ENCODE data around the gene RASSF5. TPM values are rescaled to one million over a fixed set of nuclear protein-coding genes. Genes with fewer than 3 reads are reported as not detected.
"Not testable (repeated sequence)": the region's sequence is repeated elsewhere in the genome, so short reads cannot be mapped to it uniquely, and the experiment has no call there.

The RASSF5 gene
- total RNA-seq, 1 donor from 2014 or later = 0.11 TPM

DNA sequence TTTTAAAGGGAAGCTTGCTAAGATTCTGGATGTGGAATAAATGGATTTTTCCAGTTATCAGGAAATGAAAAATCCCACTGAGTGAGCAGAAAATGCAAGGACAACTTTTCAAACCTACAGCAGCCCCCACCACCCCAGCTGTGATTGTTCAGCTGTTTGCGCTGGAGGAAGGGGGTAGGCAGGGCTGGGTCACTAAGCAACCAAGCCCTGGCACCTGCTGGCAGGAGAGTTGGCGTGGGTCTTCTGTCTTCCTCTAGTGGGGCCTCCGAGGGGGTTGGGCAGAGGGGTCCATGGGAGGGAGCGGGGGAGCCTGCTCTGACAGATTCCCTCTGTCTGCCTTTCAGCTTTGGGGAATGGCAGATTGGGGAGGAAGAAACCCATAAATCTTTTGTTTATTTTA lies 59.7 kb downstream of the RASSF5 start:
- no peak for DNase-seq (ENCODE audit: low read depth)

DNA sequence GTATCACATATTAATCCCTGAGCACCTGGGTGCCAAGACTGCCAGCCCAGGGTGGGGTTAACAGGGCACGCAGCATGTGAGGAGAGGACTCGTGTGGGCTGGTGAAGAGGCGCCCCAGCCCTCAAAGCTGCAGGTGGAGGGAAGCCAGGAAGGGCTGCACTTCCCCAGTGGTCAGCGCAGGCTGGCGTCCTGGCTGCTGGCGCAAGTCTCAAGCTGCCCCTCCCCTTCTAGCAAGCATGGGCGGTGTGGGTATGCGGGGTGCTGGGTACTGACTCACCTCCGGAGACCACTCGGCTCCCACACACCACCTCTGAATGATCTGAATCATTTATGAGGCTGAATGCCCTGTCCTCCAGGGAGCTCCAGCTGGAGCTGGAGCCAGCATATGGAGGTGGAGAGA lies 60.9 kb downstream of the RASSF5 start:
- DNase-seq (ENCODE audit: low read depth) = no peak

DNA sequence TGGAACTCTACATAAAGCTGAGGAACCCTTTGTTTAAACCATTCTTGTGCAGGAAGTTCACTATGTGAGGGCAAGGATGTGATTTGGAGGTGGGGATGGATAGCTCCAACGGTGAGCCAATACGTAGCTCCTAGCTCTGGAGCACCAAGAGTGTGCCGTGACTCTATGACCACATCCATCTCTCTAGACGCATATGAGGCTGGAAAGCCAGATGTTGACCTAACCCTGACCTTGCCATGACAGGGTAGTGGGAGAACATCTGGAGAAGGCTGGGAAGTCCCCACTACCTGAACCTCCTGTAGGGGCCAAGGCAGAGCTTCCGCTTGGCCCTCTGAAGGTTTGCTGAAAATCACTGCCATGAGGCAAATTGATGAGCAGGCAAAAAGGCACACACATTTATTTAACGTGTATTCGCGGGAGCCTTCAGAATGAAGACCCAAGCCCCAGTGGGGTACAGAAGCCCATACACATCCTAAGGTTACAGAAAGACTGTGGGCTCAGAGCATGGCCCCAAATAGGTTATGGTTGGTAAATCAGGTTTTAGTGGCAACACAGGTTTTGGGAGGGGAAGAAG lies 61.5 kb downstream of the RASSF5 start:
- no peak for DNase-seq (ENCODE audit: low read depth)

DNA sequence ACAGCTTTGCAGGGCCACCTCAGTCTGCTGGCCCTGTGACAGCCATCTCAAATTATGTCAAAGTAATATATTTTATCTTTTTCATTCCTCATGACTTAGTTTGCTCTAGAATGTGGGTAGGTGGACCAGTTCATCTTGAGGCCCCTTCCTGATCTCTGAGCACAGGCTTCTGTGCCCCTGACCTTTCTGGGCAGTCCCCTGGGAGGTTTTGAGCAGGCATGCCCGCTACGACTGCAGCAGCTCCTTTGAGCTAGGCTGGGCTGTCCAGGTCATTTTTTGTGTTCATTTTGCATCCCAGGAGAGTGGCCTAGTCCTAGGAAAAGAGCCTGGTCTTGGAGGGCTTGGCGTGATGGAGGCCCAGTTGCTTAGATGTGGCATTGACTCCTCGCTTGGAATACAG lies 62.2 kb downstream of the RASSF5 start:
- DNase-seq (ENCODE audit: low read depth) = no peak

DNA sequence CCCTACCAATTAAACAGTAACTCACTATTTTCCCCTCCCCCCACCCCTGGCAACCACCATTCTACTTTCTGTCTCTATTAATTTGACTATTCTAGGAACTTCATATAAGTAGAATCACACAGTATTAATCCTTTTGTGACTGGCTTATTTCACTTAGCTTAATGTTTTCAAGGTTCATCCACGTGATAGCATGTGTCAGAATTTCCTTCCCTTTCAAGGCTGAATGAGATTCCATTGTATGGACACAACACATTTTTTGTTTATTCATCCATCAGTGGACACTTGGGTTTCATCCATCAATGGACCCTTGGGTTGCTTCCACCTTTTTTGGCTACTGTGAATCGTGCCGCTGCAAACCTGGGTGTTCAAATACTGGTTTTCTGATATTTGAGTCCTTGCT lies 63.2 kb downstream of the RASSF5 start:
- no peak for DNase-seq (ENCODE audit: low read depth)

DNA sequence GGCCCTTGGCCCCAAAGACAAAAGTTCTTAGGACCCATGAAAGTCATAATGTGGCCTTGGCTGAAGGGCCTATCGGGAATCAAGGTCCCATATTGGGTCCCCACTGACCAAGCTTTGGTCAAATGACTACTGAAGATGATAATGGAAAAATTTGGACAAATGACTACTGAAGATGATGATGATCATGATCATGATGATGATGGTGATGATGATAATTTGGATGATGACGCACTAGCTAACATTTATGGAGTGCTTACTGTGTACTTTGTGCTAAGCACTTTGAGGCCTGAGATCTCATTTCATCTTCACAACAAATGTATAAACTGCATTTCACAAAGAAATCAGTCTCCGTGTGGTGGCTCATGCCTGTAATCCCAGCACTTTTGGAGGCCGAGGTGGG lies 65.5 kb downstream of the RASSF5 start:
- no peak for DNase-seq (ENCODE audit: low read depth)

DNA sequence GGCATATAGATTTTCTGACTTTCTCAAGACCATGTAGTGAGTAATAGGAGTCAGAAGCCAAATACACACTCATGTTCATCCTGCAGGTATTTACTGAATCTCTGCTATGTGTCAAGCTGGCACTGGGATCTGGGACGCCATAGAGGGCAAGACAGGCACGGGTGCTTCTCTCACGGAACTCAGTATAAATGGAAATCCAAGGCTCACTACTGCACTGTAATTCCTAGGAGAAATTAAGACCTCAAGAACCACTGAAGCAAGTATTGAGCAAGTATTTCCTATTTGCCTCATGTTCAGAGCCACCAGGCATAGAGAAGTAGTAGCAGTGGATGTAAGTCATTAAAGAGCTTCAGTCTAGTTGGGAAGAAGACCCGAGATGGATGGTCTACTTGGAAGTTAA lies 66.0 kb downstream of the RASSF5 start:
- no peak for DNase-seq (ENCODE audit: low read depth)

DNA sequence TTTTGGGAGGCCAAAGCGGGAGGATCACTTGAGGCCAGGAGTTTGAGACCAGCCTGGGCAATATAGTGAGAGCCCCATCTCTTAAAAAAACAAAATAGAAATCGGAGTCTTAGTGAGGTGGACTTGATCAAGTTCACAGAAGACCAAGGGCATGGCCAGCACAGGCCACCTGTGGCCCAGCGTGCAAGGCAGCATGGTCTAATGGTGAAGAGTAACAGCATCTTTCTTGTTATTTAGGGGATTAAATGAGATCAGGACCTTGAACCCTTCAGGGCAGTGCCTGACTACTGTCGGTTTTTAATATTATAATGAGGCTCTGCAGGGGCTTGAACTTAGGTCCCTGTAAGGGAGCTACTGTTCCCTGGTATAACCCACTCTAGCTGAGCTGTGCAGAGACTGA lies 66.4 kb downstream of the RASSF5 start:
- DNase-seq (ENCODE audit: low read depth) = no peak

DNA sequence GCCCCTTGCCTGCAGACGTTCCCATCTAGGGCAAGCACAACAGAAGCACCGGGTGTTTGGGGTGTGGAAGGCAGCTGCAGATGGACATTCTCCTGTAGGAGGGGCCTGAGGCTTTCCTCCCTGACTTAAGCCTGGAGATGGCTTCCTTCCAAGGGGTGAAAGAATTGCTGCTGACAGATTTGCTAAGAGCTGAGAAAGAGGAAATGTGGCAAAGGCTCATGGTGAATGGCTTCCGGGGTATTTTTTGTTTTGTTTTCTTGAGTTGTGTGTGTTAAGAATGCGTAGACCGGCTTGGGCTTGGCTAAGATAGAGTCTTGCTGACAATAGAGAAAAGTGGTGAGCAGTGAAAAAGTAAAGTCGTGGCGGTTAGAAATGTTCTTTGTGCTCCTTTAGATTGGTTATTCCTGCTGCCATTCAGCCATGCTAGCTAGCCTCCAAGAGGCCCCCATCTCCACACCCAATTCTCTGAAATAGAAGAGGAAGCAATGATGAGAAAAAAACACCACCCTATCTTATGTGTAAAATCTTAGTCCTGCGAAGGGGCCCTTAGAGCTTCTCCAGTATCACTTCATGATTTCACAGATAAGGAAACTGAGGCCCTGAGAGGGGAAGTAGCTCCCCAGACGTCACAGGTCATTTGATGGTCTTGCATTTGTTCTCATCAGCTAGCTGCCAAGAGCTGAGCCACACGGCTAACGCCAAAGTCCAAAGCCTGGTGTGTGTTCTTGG lies 68.0 kb downstream of the RASSF5 start:
- DNase-seq (ENCODE audit: low read depth) = peak; percentile 90

DNA sequence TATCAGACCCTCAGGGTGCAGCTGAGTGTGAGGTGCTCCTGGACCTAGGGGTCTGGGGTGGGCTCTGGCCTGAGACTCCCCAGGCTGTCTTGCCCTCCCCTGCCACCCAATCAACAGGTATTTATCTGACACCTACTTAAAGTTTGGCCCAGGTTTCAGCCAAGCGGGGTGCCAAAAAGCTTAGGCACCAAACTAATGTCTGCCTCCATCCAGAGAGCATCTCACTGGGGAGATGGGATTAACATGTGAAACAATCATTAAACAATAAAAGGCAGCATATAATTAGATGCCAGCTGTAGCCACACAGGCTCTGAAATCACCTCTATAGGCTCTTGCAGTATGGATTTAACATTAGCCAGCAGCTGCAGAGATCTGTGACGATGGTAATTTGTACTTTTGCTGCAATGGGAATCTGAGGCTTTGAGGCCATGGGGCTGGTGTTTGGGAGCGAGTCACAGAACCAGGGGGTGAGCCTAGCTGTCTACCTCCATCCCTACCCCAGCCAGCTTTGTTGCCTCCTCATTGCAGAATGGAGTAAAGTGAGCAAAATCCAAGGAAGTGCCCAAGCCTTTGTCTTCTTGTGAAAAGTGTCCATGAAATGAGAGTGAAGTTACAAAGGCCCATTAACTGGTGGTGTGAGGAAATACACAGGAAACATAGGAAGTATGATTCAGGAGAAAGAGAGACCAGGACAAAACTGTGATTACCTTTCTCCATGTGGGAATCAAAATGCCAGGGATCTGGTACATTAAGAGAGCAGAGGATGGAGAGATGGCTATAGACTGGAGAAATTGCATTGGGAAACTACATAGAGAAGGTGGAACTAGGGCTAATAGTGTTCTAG lies 68.8 kb downstream of the RASSF5 start:
- DNase-seq (ENCODE audit: low read depth) = no peak

DNA sequence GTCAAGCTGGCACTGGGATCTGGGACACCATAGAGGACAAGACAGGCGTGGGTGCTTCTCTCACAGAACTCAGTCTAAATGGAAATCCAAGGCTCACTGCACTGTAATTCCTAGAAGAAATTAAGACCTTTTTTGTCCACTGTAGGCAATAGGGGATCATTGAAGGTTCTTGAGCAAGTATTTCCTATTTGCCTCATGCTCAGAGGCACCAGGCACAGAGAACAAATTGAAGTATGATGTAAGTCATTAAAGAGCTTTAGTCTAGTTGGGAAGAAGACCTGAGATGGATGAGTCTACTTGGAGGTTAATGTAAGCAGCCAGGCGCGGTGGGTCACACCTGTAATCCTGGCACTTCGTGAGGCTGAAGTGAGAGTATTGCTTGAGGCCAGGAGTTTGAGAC lies 70.3 kb downstream of the RASSF5 start:
- DNase-seq (ENCODE audit: low read depth) = no peak

DNA sequence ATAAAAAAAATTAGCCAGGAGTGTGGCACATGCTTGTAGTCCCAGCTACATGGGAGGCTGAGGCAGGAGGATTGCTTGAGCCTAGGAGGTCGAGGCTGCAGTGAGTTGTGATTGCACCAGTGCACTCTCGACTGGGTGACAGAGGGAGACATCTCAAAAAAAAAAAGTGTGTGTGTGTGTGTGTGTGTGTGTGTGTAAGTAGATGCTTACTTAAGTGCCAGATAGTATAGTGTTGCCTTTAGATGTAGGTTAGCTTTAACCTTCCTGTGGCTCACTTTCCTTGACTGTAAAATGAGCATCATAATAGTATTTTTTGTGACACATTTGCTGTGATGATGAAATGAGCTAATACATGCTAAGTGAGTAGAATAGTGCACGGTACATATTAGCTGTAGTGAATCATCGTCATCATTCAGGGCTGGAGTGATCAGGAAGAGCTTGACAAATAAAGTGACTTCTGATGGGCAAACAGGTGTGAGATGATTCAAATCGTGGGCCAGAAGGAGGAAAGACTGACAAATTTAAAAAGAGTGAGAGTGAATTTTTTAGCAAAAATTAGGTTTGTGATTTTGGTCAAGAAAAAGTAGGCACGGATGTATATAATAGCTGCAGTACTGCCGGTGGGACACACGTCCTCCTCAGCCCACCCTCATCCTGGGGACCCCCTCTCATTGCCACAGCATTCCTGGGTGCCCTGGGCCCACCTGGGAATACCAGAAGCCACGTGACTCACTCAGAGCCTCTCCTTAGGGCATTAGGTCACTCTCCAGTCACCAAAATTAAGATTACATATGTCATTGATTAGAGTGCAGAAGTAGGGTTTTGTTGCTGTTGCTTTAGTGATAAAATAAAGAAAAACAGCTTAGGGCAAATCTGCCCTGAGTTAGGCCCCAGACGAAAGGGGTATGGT lies 71.0 kb downstream of the RASSF5 start:
- DNase-seq (ENCODE audit: low read depth) = no peak

DNA sequence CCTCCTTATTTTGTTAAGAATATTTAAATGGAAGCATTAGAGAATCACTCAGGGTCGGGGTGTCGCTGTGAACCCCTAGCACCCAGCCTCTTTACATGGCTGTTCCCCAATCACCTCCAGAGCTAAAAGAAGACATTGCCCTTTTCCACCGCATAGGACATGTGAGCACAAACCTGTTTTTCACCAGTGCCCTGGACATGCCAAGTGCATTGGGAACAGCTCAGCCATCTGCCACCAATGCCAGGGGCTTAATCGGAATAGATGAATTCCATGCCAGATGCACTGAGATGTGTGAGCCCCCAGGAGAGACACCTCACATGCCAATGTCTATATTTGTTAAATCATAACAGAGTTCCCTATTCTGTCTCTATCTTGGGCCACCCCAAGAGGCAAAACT lies 71.6 kb downstream of the RASSF5 start:
- DNase-seq (ENCODE audit: low read depth) = no peak

DNA sequence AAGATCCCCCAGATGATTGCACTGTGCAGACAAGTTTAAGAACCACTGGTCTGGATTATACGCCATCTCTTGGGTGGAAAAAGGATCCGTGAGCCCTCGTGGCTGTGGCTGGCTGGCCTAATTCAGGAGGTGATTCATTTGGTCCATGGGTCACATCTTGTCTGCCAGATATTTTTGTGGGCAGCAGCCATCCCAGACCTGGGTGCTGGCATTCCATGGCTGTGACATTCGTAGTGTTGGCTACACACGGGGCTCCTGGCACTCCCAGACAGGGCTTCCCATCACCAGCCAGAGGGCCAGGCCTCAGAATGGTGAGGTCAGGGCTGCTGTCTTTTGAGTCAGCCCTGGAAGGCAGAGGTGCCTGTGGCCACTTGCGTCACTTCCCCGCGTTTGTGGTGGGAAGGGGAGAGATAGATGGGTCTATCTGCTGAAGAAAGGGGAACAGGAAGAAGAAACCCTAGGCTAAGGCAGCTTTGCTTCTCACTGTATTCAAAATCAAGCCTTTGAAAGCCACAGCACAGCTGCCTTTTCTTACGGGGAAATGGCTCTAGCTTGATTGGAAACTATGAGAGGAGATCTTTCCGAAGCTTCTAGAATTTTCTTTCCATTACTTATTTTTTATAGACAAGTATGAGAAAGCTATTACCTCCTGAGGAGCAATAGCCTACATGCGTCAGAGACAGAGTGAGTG lies 72.6 kb downstream of the RASSF5 start:
- DNase-seq (ENCODE audit: low read depth) = peak; percentile 96

DNA sequence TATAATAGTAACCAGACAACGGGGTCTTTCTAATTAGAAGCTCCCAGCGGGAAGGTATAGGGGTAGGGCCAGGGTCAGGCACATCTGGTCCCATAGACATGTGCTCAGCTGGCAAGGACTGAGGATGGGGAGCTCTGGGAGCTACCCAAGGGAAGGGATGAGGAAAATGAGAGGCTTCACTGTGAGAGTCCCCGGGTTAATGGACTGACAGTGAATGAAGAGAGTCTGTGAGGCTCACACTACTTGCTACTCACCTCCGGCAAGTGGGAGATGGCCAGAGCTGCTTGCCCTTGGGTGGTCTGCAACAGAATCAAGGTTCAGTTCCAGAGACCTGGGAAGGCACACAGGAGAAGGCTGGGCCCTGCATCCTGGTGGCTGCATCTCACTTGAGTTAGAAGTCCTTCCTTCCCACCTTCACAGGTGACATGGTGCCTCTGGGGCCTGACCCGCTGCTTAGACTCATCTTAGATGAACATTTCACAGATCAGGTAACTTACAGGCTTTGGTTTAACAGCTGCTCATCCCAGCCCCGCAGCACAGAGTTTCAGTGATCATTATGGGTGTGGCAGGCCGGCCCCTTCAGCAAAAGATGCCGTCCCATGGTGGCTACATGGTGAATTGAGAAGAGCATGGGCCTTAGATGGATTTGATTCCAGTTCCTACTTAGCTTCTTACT lies 73.2 kb downstream of the RASSF5 start:
- no peak for DNase-seq (ENCODE audit: low read depth)

DNA sequence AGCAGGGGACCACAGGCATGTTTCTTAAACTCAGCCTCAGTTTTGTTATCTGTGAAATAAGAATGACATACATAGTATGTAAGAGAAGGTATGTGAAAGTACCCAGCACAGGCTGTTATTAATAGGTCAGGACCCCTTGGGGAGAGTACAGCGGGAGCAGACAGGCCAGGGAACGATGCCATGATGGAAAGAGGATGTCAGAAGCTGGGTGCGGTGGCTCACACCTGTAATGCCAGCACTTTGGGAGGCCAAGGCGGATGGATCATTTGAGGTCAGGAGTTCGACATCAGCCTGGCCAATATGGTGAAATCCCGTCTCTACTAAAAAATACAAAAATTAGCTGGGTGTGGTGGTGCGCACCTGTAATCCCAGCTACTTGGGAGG lies 73.8 kb downstream of the RASSF5 start:
- DNase-seq (ENCODE audit: low read depth) = not testable (repeated sequence)

DNA sequence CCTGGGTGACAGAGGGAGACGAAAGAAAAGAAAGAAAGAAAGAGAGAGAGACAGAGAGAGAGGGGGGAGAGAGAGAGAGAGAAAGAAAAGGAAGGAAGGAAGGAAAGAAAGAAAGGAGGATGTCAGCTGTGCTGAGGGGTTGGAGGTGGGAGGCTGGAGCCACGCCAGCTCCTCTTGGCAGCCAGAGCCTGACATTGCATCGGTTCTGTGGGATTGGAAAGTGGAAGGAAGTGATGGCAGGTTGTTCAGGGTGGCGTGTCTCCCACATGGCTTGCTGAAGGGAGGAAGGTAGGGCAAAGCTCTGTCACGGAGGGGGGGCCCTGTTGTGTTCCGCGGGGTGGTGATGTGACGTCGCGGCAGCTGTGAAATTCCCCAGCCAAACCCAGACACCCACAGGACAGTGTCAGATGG lies 74.2 kb downstream of the RASSF5 start:
- DNase-seq (ENCODE audit: low read depth) = no peak

DNA sequence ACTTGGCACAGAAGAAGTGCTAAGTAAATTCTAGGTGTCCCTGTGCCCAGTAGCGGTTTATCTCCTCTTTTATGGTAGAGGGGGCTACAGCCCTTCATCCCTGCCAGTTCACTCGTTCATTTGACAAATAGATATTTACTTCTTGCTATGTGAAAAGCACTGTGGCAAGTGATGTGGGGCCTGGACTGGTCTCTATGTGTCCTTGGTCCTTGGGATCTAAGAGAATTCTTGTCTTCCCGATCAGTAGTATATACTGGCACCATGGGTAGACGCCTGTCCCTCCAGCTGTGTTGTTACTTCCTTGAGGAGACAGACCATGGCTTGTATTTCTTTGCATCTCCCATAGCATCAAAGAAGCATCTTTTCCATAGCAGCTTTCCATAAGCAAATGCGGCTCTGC lies 75.2 kb downstream of the RASSF5 start:
- DNase-seq (ENCODE audit: low read depth) = no peak

DNA sequence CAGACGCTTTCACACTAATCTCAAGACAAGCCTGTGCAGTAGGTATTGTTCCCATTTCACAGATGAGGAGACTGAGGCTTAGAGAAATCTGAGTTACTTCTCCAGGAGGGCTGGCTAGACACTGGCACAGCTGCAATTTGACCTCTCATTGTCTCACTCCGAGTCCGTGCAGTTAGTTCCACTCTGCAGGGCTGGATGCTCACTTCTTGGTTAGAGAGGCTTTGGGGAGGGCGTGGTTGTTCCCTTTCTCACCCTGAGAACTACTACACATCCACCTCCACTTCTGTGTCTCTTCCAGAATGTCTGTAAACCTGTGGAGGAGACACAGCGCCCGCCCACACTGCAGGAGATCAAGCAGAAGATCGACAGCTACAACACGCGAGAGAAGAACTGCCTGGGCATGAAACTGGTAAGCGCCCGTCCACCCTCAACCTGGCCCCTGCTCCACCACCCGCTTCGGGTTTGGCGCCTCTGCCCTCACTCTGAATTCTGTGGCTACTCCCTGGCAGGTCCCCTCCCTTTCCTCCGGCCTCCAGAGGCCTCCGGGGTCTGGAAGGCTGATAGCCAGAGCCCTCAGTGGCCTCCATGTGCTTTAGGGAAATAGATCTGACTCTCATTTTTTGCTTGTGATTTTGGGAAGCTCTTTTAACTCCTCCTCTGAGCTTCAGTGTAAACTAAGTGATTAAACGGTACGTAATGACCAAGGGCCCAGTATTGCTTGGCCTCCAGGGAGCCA lies 75.8 kb downstream of the RASSF5 start:
- DNase-seq (ENCODE audit: low read depth) = no peak

All from myocyte (in vitro differentiated cells).